Kidney epithelial cell (primary cell): Measurements from ENCODE around the gene THSD4. TPM values are rescaled to one million over a fixed set of nuclear protein-coding genes. Genes with fewer than 3 reads are reported as not detected.

Experiments used
- DNase-seq: peaks from one replicate; pipeline ENCODE4 v3.0.0-alpha.2; 2010; ENCODE audit warnings: low read depth
- H3K27me3 ChIP-seq: 2 replicates; pipeline ENCODE4 v1.6.0; 2011; ENCODE audit warnings: low read length; ENCODE audit not compliant: control insufficient read depth, insufficient read depth
- H3K36me3 ChIP-seq: 2 replicates; pipeline ENCODE4 v1.5.1; 2011; ENCODE audit warnings: low read length; ENCODE audit not compliant: control insufficient read depth, insufficient read depth
- H3K4me3 ChIP-seq: 2 replicates; pipeline ENCODE4 v1.5.1; 2011; ENCODE audit warnings: low read depth, mild to moderate bottlenecking, control low read depth, low read length
- total RNA-seq: library from RNA; depleted of rRNA; stranded (reverse); fragments of >200 nt; gene quantifications from 2 replicates; pipeline ENCODE4 v1.2.3, GENCODE V29; 2015
- TF ChIP-seq, protein P1 (sequence below): IDR thresholded peaks from 2 replicates; pipeline ENCODE4 v1.5.1; 2011; ENCODE audit warnings: mild to moderate bottlenecking, moderate library complexity, low read length, control low read depth, inconsistent platforms; ENCODE audit not compliant: insufficient read depth, poor library complexity, severe bottlenecking

THSD4 gene
- total RNA-seq, 1 donor from 2014 or later = 17.7 TPM

GRCh38 chr15:71790081-71790480 lies 674.8 kb downstream of the THSD4 start:
- Histone ChIP-seq H3K4me3 (no peak overlapping the region), H3K36me3 (no peaks in the 10 kb centered on the region), H3K27me3 (no peaks in the 10 kb centered on the region)
- TF ChIP-seq, protein P1, sequence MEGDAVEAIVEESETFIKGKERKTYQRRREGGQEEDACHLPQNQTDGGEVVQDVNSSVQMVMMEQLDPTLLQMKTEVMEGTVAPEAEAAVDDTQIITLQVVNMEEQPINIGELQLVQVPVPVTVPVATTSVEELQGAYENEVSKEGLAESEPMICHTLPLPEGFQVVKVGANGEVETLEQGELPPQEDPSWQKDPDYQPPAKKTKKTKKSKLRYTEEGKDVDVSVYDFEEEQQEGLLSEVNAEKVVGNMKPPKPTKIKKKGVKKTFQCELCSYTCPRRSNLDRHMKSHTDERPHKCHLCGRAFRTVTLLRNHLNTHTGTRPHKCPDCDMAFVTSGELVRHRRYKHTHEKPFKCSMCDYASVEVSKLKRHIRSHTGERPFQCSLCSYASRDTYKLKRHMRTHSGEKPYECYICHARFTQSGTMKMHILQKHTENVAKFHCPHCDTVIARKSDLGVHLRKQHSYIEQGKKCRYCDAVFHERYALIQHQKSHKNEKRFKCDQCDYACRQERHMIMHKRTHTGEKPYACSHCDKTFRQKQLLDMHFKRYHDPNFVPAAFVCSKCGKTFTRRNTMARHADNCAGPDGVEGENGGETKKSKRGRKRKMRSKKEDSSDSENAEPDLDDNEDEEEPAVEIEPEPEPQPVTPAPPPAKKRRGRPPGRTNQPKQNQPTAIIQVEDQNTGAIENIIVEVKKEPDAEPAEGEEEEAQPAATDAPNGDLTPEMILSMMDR = no peak
- no peak for DNase-seq

DNA sequence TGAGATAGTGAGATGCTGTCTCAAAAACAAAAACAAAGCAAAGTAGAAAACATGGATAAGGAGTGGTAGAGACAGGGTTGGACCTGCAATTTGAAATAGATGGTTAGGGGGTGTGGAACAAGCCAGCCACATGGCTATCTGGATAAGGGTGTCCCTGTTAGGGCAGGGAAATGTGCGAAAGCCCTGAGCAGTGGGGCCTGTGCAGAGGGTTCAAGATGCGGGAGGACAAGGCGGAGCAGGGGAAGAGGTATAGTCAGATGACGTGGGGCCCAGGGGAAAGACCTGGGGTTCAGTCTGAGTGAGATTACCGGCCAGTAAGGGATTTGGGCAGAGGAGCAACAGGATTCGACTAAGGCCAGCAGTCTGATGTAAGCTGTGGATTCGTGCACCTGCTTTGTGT lies 676.7 kb downstream of the THSD4 start:
- H3K4me3 ChIP-seq = no peak overlapping the region
- no peaks in the 10 kb centered on the region for H3K36me3 ChIP-seq
- DNase-seq = no peak
- no peaks in the 10 kb centered on the region for H3K27me3 ChIP-seq
- TF ChIP-seq, protein P1 = no peak

- TF ChIP-seq, protein P1 = no peak
- Histone ChIP-seq H3K4me3 (no peak overlapping the region), H3K36me3 (no peaks in the 10 kb centered on the region), H3K27me3 (no peaks in the 10 kb centered on the region)
- DNase-seq = peak; percentile 92
These were observed 677.2 kb downstream of the THSD4 start for GRCh38 chr15:71792521-71792920.

GRCh38 chr15:71798641-71799040 lies 683.4 kb downstream of the THSD4 start:
- Histone ChIP-seq H3K4me3 (no peak overlapping the region), H3K27me3 (no peaks in the 10 kb centered on the region)
- no peak for DNase-seq

GRCh38 chr15:71800190-71800589 lies 684.9 kb downstream of the THSD4 start:
- no peak overlapping the region for H3K4me3 ChIP-seq
- no peak for DNase-seq
- H3K36me3 ChIP-seq = no peaks in the 10 kb centered on the region
- no peaks in the 10 kb centered on the region for H3K27me3 ChIP-seq
- TF ChIP-seq, protein P1 = no peak

More at GRCh38 chr15:71798641-71799040, 683.4 kb downstream of the THSD4 start:
- no peaks in the 10 kb centered on the region for H3K36me3 ChIP-seq
- TF ChIP-seq, protein P1 = no peak

GRCh38 chr15:71800835-71801745 lies 685.8 kb downstream of the THSD4 start:
- TF ChIP-seq, protein P1 = peak; percentile 77
- DNase-seq = no peak

More at GRCh38 chr15:71800835-71801745, 685.8 kb downstream of the THSD4 start:
- H3K27me3 ChIP-seq = no peaks in the 10 kb centered on the region
- no peaks in the 10 kb centered on the region for H3K36me3 ChIP-seq
- no peak overlapping the region for H3K4me3 ChIP-seq
